ENCODE measurements around the gene C20orf204. TPM values are rescaled to one million over a fixed set of nuclear protein-coding genes. Genes with fewer than 3 reads are reported as not detected.

C20orf204 gene
- total and polyA plus RNA-seq, 9 of the 15 experiments (the other 6 are each of a cell fraction or from before 2014, with no cell fraction given), result 0.11 to 1.1 (median 0.36) TPM; not detected in 2

- TF ChIP-seq ZNF217 (CRISPR knock-in tag; IDR thresholded peaks at IDR 0.05) (no peak), NFE2 (IDR thresholded peaks at IDR 0.05; ENCODE audit: low read depth) (peak; percentile 85), IRF9 (tag; IDR thresholded peaks at IDR 0.05) (no peak), JUN (IDR thresholded peaks at IDR 0.05; ENCODE audit: borderline replicate concordance, low read depth, low read length) (no peak), JUN (CRISPR knock-in tag; IDR thresholded peaks at IDR 0.05; ENCODE audit: borderline replicate concordance) (no peak), TCF7L2 (IDR thresholded peaks at IDR 0.05; ENCODE audit: low read depth, low read length) (no peak), ZNF511 (CRISPR knock-in tag; IDR thresholded peaks at IDR 0.05) (no peak), CCAR2 (IDR thresholded peaks at IDR 0.05; ENCODE audit: low read depth, low read length) (no peak), MAZ (CRISPR knock-in tag; conservative IDR thresholded peaks at IDR 0.05 in 1 of 2, IDR thresholded peaks at IDR 0.05 in 1 of 2) (0 out of 4 replicates have a peak, but pooled peaks of 1 of the 2 experiments have one; percentile 40), SMAD2 (IDR thresholded peaks at IDR 0.05; ENCODE audit: low read depth, low read length) (no peak), PCBP1 (IDR thresholded peaks at IDR 0.05; ENCODE audit: low read depth, low read length, poor library complexity, severe bottlenecking) (peak; percentile 4), MYNN (IDR thresholded peaks at IDR 0.05) (no peak), MYNN (CRISPR knock-in tag; IDR thresholded peaks at IDR 0.05) (no peak), U2AF1 (optimal IDR thresholded peaks at IDR 0.05; ENCODE audit: low read depth, low read length) (no peak), RBFOX2 (IDR thresholded peaks at IDR 0.05; ENCODE audit: low read depth, low read length) (peak; percentile 18; the same call in 1 of the 2 replicates), MAFG (tag; conservative IDR thresholded peaks at IDR 0.05) (peak; percentile 74), ZNF232 (CRISPR knock-in tag; IDR thresholded peaks at IDR 0.05) (no peak), POLR2AphosphoS5 (IDR thresholded peaks at IDR 0.05; ENCODE audit: control insufficient read depth, insufficient read depth, low read depth, low read length) (no peak), CREM (IDR thresholded peaks at IDR 0.05; ENCODE audit: low read depth) (peak; percentile 58; the same call in 1 of the 2 replicates), C11orf30 (IDR thresholded peaks at IDR 0.05; ENCODE audit: low read depth) (peak; percentile 83), MEIS2 (IDR thresholded peaks at IDR 0.05; ENCODE audit: partially characterized antibody) (peak; percentile 52), PHF20 (IDR thresholded peaks at IDR 0.05; ENCODE audit: partially characterized antibody) (no peak), ZSCAN29 (IDR thresholded peaks at IDR 0.05) (no peak), SNRNP70 (optimal IDR thresholded peaks at IDR 0.05; ENCODE audit: low read depth, low read length) (no peak), ZBTB7A (IDR thresholded peaks at IDR 0.05; ENCODE audit: borderline replicate concordance, control insufficient read depth, low read depth, low read length) (peak; percentile 67; the same call in 1 of the 2 replicates), NR2C1 (IDR thresholded peaks at IDR 0.05) (peak; percentile 92), NR2C1 (tag; IDR thresholded peaks at IDR 0.05) (peak; percentile 90)
- TF ChIP-seq, protein P1, sequence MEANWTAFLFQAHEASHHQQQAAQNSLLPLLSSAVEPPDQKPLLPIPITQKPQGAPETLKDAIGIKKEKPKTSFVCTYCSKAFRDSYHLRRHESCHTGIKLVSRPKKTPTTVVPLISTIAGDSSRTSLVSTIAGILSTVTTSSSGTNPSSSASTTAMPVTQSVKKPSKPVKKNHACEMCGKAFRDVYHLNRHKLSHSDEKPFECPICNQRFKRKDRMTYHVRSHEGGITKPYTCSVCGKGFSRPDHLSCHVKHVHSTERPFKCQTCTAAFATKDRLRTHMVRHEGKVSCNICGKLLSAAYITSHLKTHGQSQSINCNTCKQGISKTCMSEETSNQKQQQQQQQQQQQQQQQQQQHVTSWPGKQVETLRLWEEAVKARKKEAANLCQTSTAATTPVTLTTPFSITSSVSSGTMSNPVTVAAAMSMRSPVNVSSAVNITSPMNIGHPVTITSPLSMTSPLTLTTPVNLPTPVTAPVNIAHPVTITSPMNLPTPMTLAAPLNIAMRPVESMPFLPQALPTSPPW (CRISPR knock-in tag; IDR thresholded peaks at IDR 0.05), result peak; percentile 32
These were observed 590 bp downstream of the C20orf204 start (continued) for GRCh38 chr20:64036346-64037198.
